Karpas-422 (cell line): ENCODE measurements around the gene POTEB3. TPM values are rescaled to one million over a fixed set of nuclear protein-coding genes. Genes with fewer than 3 reads are reported as not detected.
"Not testable (repeated sequence)": the region's sequence is repeated elsewhere in the genome, so short reads cannot be mapped to it uniquely, and the experiment has no call there.

Source experiments
- DNase-seq: peaks from one replicate; pipeline ENCODE4 v3.0.0-alpha.2; 2015
- H2AFZ ChIP-seq: fragments of 200-600 bp; sonication (generic); 2 replicates; pipeline ENCODE4 v1.6.1; 2014; ENCODE audit warnings: antibody characterized with exemption, low read length, mixed read lengths
- H3K27ac ChIP-seq: fragments of 200-600 bp; sonication (generic); 2 replicates; pipeline ENCODE4 v1.5.1; 2014; ENCODE audit warnings: mild to moderate bottlenecking, low read length, moderate library complexity
- H3K27me3 ChIP-seq: fragments of 200-600 bp; sonication (generic); 2 replicates; pipeline ENCODE4 v1.6.1; 2014; ENCODE audit warnings: low read length, mixed read lengths
- H3K36me3 ChIP-seq: fragments of 200-600 bp; sonication (generic); 2 replicates; pipeline ENCODE4 v1.6.1; 2014; ENCODE audit warnings: low read length, mixed read lengths; ENCODE audit not compliant: insufficient read depth
- H3K4me1 ChIP-seq: fragments of 200-600 bp; sonication (generic); 2 replicates; pipeline ENCODE4 v1.6.1; 2014; ENCODE audit warnings: mild to moderate bottlenecking, low read length, mixed read lengths
- H3K4me2 ChIP-seq: fragments of 200-600 bp; sonication (generic); 2 replicates; pipeline ENCODE4 v1.6.1; 2014; ENCODE audit warnings: low read length, low read depth, mild to moderate bottlenecking; ENCODE audit not compliant: poor library complexity, severe bottlenecking
- H3K4me3 ChIP-seq: fragments of 200-600 bp; sonication (generic); 2 replicates; pipeline ENCODE4 v1.5.1; 2014; ENCODE audit warnings: mild to moderate bottlenecking, antibody characterized with exemption, low read length, mixed read lengths
- H3K79me2 ChIP-seq: fragments of 200-600 bp; sonication (generic); 2 replicates; pipeline ENCODE4 v1.6.1; 2014; ENCODE audit warnings: mild to moderate bottlenecking, low read length, mixed read lengths
- H3K9ac ChIP-seq: fragments of 200-600 bp; sonication (generic); 2 replicates; pipeline ENCODE4 v1.6.0; 2014; ENCODE audit warnings: low read length
- H3K9me2 ChIP-seq: fragments of 200-600 bp; sonication (generic), shearing (Covaris generic); replicated peaks from 2 replicates; pipeline ENCODE4 v1.6.0; 2014; ENCODE audit warnings: mild to moderate bottlenecking, low read length, moderate library complexity; ENCODE audit not compliant: insufficient read depth
- H3K9me3 ChIP-seq: fragments of 300-700, 200-600 bp; sonication (generic); 2 replicates; pipeline ENCODE4 v1.6.1; 2014; ENCODE audit warnings: low read length, mixed read lengths
- H4K20me1 ChIP-seq: fragments of 200-600 bp; sonication (generic); 2 replicates; pipeline ENCODE4 v1.6.1; 2014; ENCODE audit warnings: mild to moderate bottlenecking, antibody characterized with exemption, low read length, low read depth; ENCODE audit not compliant: insufficient read depth
- small RNA-seq: library from RNA; depleted of rRNA; stranded (forward); fragments of <200 nt; gene quantifications from one replicate; pipeline ENCODE3, GENCODE V24; 2014
- total RNA-seq: library from RNA; depleted of rRNA; stranded (reverse); fragments of >200 nt; shearing (Covaris generic); gene quantifications from 2 replicates; pipeline ENCODE4 v1.2.3, GENCODE V29; 2014; ENCODE audit warnings: low replicate concordance

Gene POTEB3
- total RNA-seq, 1 experiment from 2014 or later, result not detected

GRCh38 chr15:21397186-21397585 is 43.1 kb downstream of the POTEB3 start:
- H3K9me2 ChIP-seq, H3K9ac ChIP-seq, H4K20me1 ChIP-seq, H3K36me3 ChIP-seq, H3K4me1 ChIP-seq, H3K79me2 ChIP-seq, H3K27ac ChIP-seq, H3K9me3 ChIP-seq, H3K4me2 ChIP-seq, H3K27me3 ChIP-seq, H2AFZ ChIP-seq, DNase-seq, H3K4me3 ChIP-seq: not testable (repeated sequence)

- H4K20me1 ChIP-seq, H3K27me3 ChIP-seq, H3K9ac ChIP-seq, H3K9me2 ChIP-seq, H2AFZ ChIP-seq, DNase-seq, H3K27ac ChIP-seq, H3K4me3 ChIP-seq, H3K9me3 ChIP-seq, H3K4me2 ChIP-seq, H3K4me1 ChIP-seq, H3K36me3 ChIP-seq, H3K79me2 ChIP-seq: not testable (repeated sequence)
Observed at GRCh38 chr15:21385961-21386360, 54.3 kb downstream of the POTEB3 start.

- H3K27ac ChIP-seq, H3K9ac ChIP-seq, H3K4me2 ChIP-seq, H2AFZ ChIP-seq, H3K4me3 ChIP-seq, DNase-seq, H3K79me2 ChIP-seq, H3K4me1 ChIP-seq, H4K20me1 ChIP-seq, H3K9me3 ChIP-seq, H3K36me3 ChIP-seq, H3K27me3 ChIP-seq, H3K9me2 ChIP-seq: not testable (repeated sequence)
Observed at GRCh38 chr15:21383866-21384485, 56.3 kb downstream of the POTEB3 start.

- DNase-seq, H3K9me2 ChIP-seq: not testable (repeated sequence)
Observed at GRCh38 chr15:21373682-21374081, 66.6 kb downstream of the POTEB3 start.

GRCh38 chr15:21369177-21369576 is 71.1 kb downstream of the POTEB3 start:
- H4K20me1 ChIP-seq, result not testable (repeated sequence)

More at GRCh38 chr15:21373682-21374081, 66.6 kb downstream of the POTEB3 start:
- not testable (repeated sequence) for H2AFZ ChIP-seq, H3K9ac ChIP-seq, H3K9me3 ChIP-seq, H3K27ac ChIP-seq, H3K4me1 ChIP-seq, H3K36me3 ChIP-seq, H3K79me2 ChIP-seq, H3K27me3 ChIP-seq, H3K4me2 ChIP-seq, H4K20me1 ChIP-seq, H3K4me3 ChIP-seq

GRCh38 chr15:21368625-21369024 is 71.7 kb downstream of the POTEB3 start:
- not testable (repeated sequence) for H3K9ac ChIP-seq, H3K4me3 ChIP-seq, H3K9me3 ChIP-seq, H3K27me3 ChIP-seq, H2AFZ ChIP-seq, H3K27ac ChIP-seq, H3K79me2 ChIP-seq, H3K9me2 ChIP-seq, DNase-seq, H3K36me3 ChIP-seq, H4K20me1 ChIP-seq, H3K4me2 ChIP-seq, H3K4me1 ChIP-seq

More at GRCh38 chr15:21369177-21369576, 71.1 kb downstream of the POTEB3 start:
- not testable (repeated sequence) for H2AFZ ChIP-seq, H3K79me2 ChIP-seq, H3K9ac ChIP-seq, H3K36me3 ChIP-seq, H3K27me3 ChIP-seq, DNase-seq, H3K4me3 ChIP-seq, H3K27ac ChIP-seq, H3K9me2 ChIP-seq, H3K4me2 ChIP-seq, H3K4me1 ChIP-seq, H3K9me3 ChIP-seq

Small RNA genes within 50 kb of the gene (small RNA-seq; reads per million reads assigned to genes)
- gene GRAMD4P6, result not detected
- gene MIR3118-3, result not detected
- not detected for gene RF00026
